Measurements from ENCODE around the gene PDE7B.

DNA sequence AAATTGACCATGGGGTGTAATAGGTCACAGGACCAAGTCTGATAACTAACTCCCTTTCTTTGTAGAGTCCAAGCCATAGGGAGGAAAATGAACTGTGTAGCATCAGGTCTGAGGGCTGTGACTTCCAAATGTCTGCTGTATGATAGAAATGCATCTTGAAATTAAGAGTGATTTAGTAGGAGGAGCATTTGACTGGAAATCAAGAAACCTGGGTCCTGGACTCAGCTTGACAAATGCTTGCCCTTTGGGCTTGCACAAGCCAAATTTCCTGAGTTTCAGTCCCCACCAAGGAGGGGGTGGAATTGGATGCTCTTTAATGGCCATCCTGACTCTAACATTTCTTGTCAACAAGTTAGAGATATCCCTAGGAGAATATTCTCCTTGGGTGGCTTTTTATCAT, 187.0 kb downstream of the PDE7B start:
- no peak for TF ChIP-seq POLR2A (IDR thresholded peaks at IDR 0.05)
- TF ChIP-seq, protein P1, sequence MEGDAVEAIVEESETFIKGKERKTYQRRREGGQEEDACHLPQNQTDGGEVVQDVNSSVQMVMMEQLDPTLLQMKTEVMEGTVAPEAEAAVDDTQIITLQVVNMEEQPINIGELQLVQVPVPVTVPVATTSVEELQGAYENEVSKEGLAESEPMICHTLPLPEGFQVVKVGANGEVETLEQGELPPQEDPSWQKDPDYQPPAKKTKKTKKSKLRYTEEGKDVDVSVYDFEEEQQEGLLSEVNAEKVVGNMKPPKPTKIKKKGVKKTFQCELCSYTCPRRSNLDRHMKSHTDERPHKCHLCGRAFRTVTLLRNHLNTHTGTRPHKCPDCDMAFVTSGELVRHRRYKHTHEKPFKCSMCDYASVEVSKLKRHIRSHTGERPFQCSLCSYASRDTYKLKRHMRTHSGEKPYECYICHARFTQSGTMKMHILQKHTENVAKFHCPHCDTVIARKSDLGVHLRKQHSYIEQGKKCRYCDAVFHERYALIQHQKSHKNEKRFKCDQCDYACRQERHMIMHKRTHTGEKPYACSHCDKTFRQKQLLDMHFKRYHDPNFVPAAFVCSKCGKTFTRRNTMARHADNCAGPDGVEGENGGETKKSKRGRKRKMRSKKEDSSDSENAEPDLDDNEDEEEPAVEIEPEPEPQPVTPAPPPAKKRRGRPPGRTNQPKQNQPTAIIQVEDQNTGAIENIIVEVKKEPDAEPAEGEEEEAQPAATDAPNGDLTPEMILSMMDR (IDR thresholded peaks at IDR 0.05) = no peak

All from Peyer's patch (tissue), 4 donors.